Activated B cell treated with CpG ODN at 0.5 μM for 24 hours (primary cell): ENCODE measurements around the gene MCAT. TPM values are rescaled to one million over a fixed set of nuclear protein-coding genes. Genes with fewer than 3 reads are reported as not detected.

Experiments used
- ATAC-seq: fragments of 200-7000 bp; cut with Tn5 transposase; one replicate; pipeline ENCODE4 v1.10.0; 2021; ENCODE audit warnings: low read depth, mild to moderate bottlenecking, moderate library complexity
- CTCF ChIA-PET: fragments of 350-600 bp; sonication (Branson Sonifier 250); formaldehyde crosslinking; loops from one replicate; lab custom pipeline; 2021; ENCODE audit warnings: antibody characterized with exemption; lab: Charles Lee
- POLR2A ChIA-PET: fragments of 350-600 bp; sonication (Branson Sonifier 250); formaldehyde crosslinking; loops from one replicate; lab custom pipeline; 2021; ENCODE audit warnings: antibody characterized with exemption; lab: Charles Lee
- DNase-seq: peaks from one replicate; pipeline ENCODE4 v3.0.0; 2022
- H3K27ac Mint-ChIP-seq: one replicate; pipeline ENCODE4 v1.8.0; 2020; ENCODE audit warnings: mixed read lengths
- H3K27me3 Mint-ChIP-seq: one replicate; pipeline ENCODE4 v1.8.0; 2021; ENCODE audit warnings: mixed read lengths
- H3K36me3 Mint-ChIP-seq: one replicate; pipeline ENCODE4 v1.8.0; 2021; ENCODE audit warnings: low read depth, mixed read lengths
- H3K4me1 Mint-ChIP-seq: one replicate; pipeline ENCODE4 v1.8.0; 2021; ENCODE audit warnings: mixed read lengths
- H3K4me3 Mint-ChIP-seq: one replicate; pipeline ENCODE4 v1.8.0; 2020; ENCODE audit warnings: mild to moderate bottlenecking, mixed read lengths
- H3K9me3 Mint-ChIP-seq: one replicate; pipeline ENCODE4 v1.8.0; 2020; ENCODE audit warnings: mixed read lengths
- CTCF ChIP-seq: fragments of 200-600 bp; IDR thresholded peaks from one replicate; pipeline ENCODE4 v1.8.0; 2022; ENCODE audit warnings: antibody characterized with exemption, mild to moderate bottlenecking
- intact Hi-C: fragments of 100-400 bp; cut with micrococcal nuclease; formaldehyde crosslinking; loops from one replicate; pipeline ENCODE4 v1.15.1; 2024
- total RNA-seq: library from RNA; stranded (reverse); gene quantifications from 2 replicates; pipeline ENCODE4 v1.2.3, GENCODE V29; 2022

MCAT gene
- total RNA-seq, 1 donor from 2014 or later, result 12.7 TPM

- H3K36me3 Mint-ChIP-seq, result peaks cover 20% of the 10 kb centered on the region
- no peaks in the 10 kb centered on the region for H3K27me3 Mint-ChIP-seq
- peaks cover 11% of the 10 kb centered on the region for H3K4me1 Mint-ChIP-seq
- DNase-seq (no peak), ATAC-seq (no peak)
- CTCF ChIA-PET, result no interaction called here
- intact Hi-C loops, result no loop called here
- H3K27ac Mint-ChIP-seq, result no peak overlapping the region
- TF ChIP-seq CTCF, result no peak
- H3K9me3 Mint-ChIP-seq, result no peaks in the 10 kb centered on the region
- H3K4me3 Mint-ChIP-seq, result no peak overlapping the region
- POLR2A ChIA-PET, result interaction anchor here (1.0 kb wide), 1 partner anchor 20 kb away, joined by 4 read pairs; no protein-coding TSS in a partner anchor
Observed at GRCh38 chr22:43164636-43165035, 21.4 kb upstream of the MCAT start.

- H3K27ac Mint-ChIP-seq, result no peak overlapping the region
- ChIA-PET CTCF (no interaction called here), POLR2A (no interaction called here)
- H3K4me1 Mint-ChIP-seq, result peaks cover 14% of the 10 kb centered on the region
- no peak for DNase-seq
- no peaks in the 10 kb centered on the region for H3K9me3 Mint-ChIP-seq
- H3K27me3 Mint-ChIP-seq, result no peaks in the 10 kb centered on the region
- TF ChIP-seq CTCF, result no peak
- no peak for ATAC-seq
- H3K36me3 Mint-ChIP-seq, result peaks cover 13% of the 10 kb centered on the region
- intact Hi-C loops, result no loop called here
- H3K4me3 Mint-ChIP-seq, result no peak overlapping the region
Observed at GRCh38 chr22:43163241-43163795, 20.1 kb upstream of the MCAT start.

GRCh38 chr22:43162412-43163150 lies 19.4 kb upstream of the MCAT start:
- Mint-ChIP-seq H3K4me3 (no peak overlapping the region), H3K27ac (no peak overlapping the region), H3K9me3 (no peaks in the 10 kb centered on the region), H3K27me3 (no peaks in the 10 kb centered on the region), H3K36me3 (peaks cover 7% of the 10 kb centered on the region), H3K4me1 (peaks cover 14% of the 10 kb centered on the region)
- ChIA-PET CTCF (no interaction called here), POLR2A (no interaction called here)
- no peak for DNase-seq
- intact Hi-C loops, result no loop called here
- no peak for TF ChIP-seq CTCF
- no peak for ATAC-seq

- H3K27ac Mint-ChIP-seq, result no peak overlapping the region
- intact Hi-C loops, result no loop called here
Observed at GRCh38 chr22:43160497-43161126, 17.4 kb upstream of the MCAT start.

More at GRCh38 chr22:43160497-43161126, 17.4 kb upstream of the MCAT start:
- Mint-ChIP-seq H3K4me3 (no peak overlapping the region), H3K36me3 (peaks cover 2% of the 10 kb centered on the region), H3K9me3 (no peaks in the 10 kb centered on the region), H3K27me3 (no peaks in the 10 kb centered on the region), H3K4me1 (peaks cover 19% of the 10 kb centered on the region)
- CTCF ChIA-PET, result no interaction called here
- no peak for ATAC-seq
- DNase-seq, result no peak
- POLR2A ChIA-PET, result no interaction called here
- no peak for TF ChIP-seq CTCF
